GF-D8 (cell line): ENCODE results near the gene RAB6D.
"Not testable (repeated sequence)": the region's sequence is repeated elsewhere in the genome, so short reads cannot be mapped to it uniquely, and the experiment has no call there.

Source experiments
- DNase-seq: peaks from one replicate; lab custom pipeline; 2025; lab: John Stamatoyannopoulos, UW

Gene RAB6D

GRCh38 chr2:131363703-131364186, at the start of gene RAB6D:
TSS of gene RAB6D (minus strand) at chr2:131364168. CDS start at chr2:131363720, 448 bp downstream.
- DNase-seq = not testable (repeated sequence)

- no peak for DNase-seq
Observed at GRCh38 chr2:131413148-131413747, 49.3 kb upstream of the RAB6D start.

GRCh38 chr2:131410173-131410572, 46.2 kb upstream of the RAB6D start:
- no peak for DNase-seq

- no peak for DNase-seq
Observed at GRCh38 chr2:131408778-131409177, 44.8 kb upstream of the RAB6D start.

GRCh38 chr2:131408207-131408606, 44.2 kb upstream of the RAB6D start:
- DNase-seq = no peak

GRCh38 chr2:131404753-131405152, 40.8 kb upstream of the RAB6D start:
- DNase-seq = no peak

GRCh38 chr2:131402320-131403039, 38.5 kb upstream of the RAB6D start:
- no peak for DNase-seq

- DNase-seq = no peak
Observed at GRCh38 chr2:131400849-131401248, 36.9 kb upstream of the RAB6D start.

- not testable (repeated sequence) for DNase-seq
Observed at GRCh38 chr2:131400441-131400840, 36.5 kb upstream of the RAB6D start.

GRCh38 chr2:131396209-131396608, 32.2 kb upstream of the RAB6D start:
- DNase-seq = not testable (repeated sequence)

GRCh38 chr2:131395024-131395645, 31.2 kb upstream of the RAB6D start:
- DNase-seq = not testable (repeated sequence)

GRCh38 chr2:131394147-131394931, 30.4 kb upstream of the RAB6D start:
- no peak for DNase-seq

GRCh38 chr2:131391953-131392352, 28.0 kb upstream of the RAB6D start:
- not testable (repeated sequence) for DNase-seq

- DNase-seq = not testable (repeated sequence)
Observed at GRCh38 chr2:131391471-131391870, 27.5 kb upstream of the RAB6D start.

GRCh38 chr2:131390495-131391130, 26.6 kb upstream of the RAB6D start:
- DNase-seq = not testable (repeated sequence)

GRCh38 chr2:131389657-131390056, 25.7 kb upstream of the RAB6D start:
- DNase-seq = no peak

- DNase-seq = not testable (repeated sequence)
Observed at GRCh38 chr2:131388834-131389233, 24.9 kb upstream of the RAB6D start.

GRCh38 chr2:131373111-131373510, 9.1 kb upstream of the RAB6D start:
- not testable (repeated sequence) for DNase-seq

GRCh38 chr2:131369954-131370353, 6.0 kb upstream of the RAB6D start:
- DNase-seq = no peak

- DNase-seq = not testable (repeated sequence)
Observed at GRCh38 chr2:131368493-131369066, 4.6 kb upstream of the RAB6D start.

- no peak for DNase-seq
Observed at GRCh38 chr2:131367352-131367751, 3.4 kb upstream of the RAB6D start.
